K562 (cell line): Measurements from ENCODE around the gene RFC2. TPM values are rescaled to one million over a fixed set of nuclear protein-coding genes. Genes with fewer than 3 reads are reported as not detected.

ENCODE experiments used
- BCOR ChIP-seq: fragments of 450-650 bp; IDR thresholded peaks from 2 replicates; pipeline ENCODE4 v1.6.1; 2016
- CBX1 ChIP-seq: sonication (generic); IDR thresholded peaks from 2 replicates; pipeline ENCODE4 v1.6.1; 2016; ENCODE audit warnings: antibody characterized with exemption, low read depth, mild to moderate bottlenecking
- HDAC2 ChIP-seq: fragments of 450-650 bp; IDR thresholded peaks from 2 replicates; pipeline ENCODE4 v1.6.1; 2016; ENCODE audit warnings: mild to moderate bottlenecking
- KDM1A ChIP-seq, 2 experiments: fragments of 450-650 bp; IDR thresholded peaks; 2 replicates each; pipeline ENCODE4 v1.6.1; 2016; ENCODE audit warnings: mild to moderate bottlenecking in 2 of 2
- RBM25 ChIP-seq: fragments of 200-400 bp; formaldehyde crosslinking; IDR thresholded peaks from 2 replicates; pipeline ENCODE4 v1.6.1; 2018; ENCODE audit warnings: low read length, low read depth, moderate library complexity; ENCODE audit not compliant: severe bottlenecking
- SAP30 ChIP-seq: fragments of 200-600 bp; sonication (generic); IDR thresholded peaks from 2 replicates; pipeline ENCODE4 v1.6.1; 2012; ENCODE audit warnings: borderline replicate concordance, low read depth, mild to moderate bottlenecking, moderate library complexity, low read length, control low read depth, inconsistent platforms; ENCODE audit not compliant: insufficient read depth, poor library complexity, severe bottlenecking
- TEAD2 ChIP-seq: fragments of 450-650 bp; IDR thresholded peaks from 2 replicates; pipeline ENCODE4 v1.6.1; 2016; ENCODE audit warnings: missing genetic modification characterization, control low read depth, missing compliant biosample characterization
- polyA plus RNA-seq, 8 experiments: library from polyadenylated mRNA; depleted of rRNA in 4 of 8; stranded (reverse) in 5 of 8; unstranded in 3 of 8; fragments of >200 nt; fragmentation: Nextera tagmentation in 2 of 8; fragmentation: Illumina TruSeq in 1 of 8; extraction: Ambion mirVana in 2 of 8; extraction: Trizol in 1 of 8; gene quantifications; 2 replicates each; pipeline versions ENCODE4 v1.2.1 to v1.2.3, GENCODE V29; 2011 to 2014; ENCODE audit warnings: inconsistent platforms in 1 of 8, missing spikeins in 1 of 8
- total RNA-seq, 7 experiments: library from RNA; depleted of rRNA in 6 of 7; stranded (reverse); fragments of >200 nt in 6 of 7; fragmentation: Illumina TruSeq in 2 of 7; extraction: Trizol in 2 of 7; gene quantifications; 2 replicates each; pipeline versions ENCODE4 v1.2.1 to v1.2.3, GENCODE V29; 2011 to 2021; ENCODE audit warnings: low replicate concordance in 1 of 7
- TF ChIP-seq, protein P1 (sequence below): fragments of 450-650 bp; conservative IDR thresholded peaks from 2 replicates; pipeline ENCODE4 v1.6.1; 2016; ENCODE audit warnings: missing genetic modification characterization, low read depth, mild to moderate bottlenecking, missing compliant biosample characterization, moderate library complexity
- TF ChIP-seq, protein P2 (sequence below), 2 experiments: fragments of 450-650 bp in 1 of 2; IDR thresholded peaks; 2 replicates each; pipeline ENCODE4 v1.6.1; 2011 to 2017; ENCODE audit warnings: low read depth in 2 of 2, antibody characterized with exemption in 1 of 2, borderline replicate concordance in 1 of 2, low read length in 1 of 2, mild to moderate bottlenecking in 1 of 2, mixed read lengths in 1 of 2; ENCODE audit not compliant: control insufficient read depth in 1 of 2

The RFC2 gene
- total and polyA plus RNA-seq, 9 of the 15 experiments (the other 6 are each of a cell fraction or from before 2014, with no cell fraction given) = 32.5 to 161 (median 102) TPM

DNA sequence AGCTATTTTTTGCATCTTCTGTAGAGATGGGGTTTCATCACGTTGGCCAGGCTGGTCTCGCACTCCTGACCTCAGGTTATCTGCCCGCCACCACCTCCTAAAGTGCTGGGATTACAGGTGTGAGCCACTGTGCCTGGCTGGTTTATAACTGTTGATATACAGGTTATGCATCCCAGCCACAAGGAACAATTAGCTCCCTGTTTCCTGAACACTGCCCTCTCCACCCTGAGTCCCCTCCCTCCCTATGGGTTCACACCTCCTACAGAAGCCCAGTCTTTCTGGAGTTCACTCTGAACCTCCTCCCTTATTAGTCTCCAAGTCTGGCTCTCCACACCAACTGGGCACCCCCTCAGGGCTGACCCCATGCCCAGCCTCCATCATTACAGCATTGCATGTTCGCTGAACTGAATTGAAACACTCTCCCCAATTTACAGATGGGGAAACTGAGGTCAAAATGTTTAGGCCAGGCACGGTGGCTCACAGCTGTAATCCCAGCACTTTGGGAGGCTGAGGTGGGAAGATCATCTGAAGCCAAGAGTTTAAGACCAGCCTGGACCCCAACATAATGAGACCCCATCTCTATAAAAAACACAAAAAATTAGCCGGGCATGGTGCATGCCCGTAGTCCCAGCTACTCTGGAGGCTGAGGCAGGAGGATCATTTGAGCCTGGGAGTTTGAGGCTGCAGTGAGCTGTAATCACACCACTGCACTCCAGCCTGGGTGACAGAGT, 33.3 kb upstream of the RFC2 start (continued):
- TF ChIP-seq HDAC2 (0 out of 2 replicates have a peak, but pooled peaks have one; percentile 43), RBM25 (peak; percentile 82), BCOR (peak; percentile 85), TEAD2 (no peak), CBX1 (peak; percentile 54; the same call in 1 of the 2 replicates), SAP30 (no peak), KDM1A (IDR thresholded peaks at IDR 0.05) (peak; percentile 41 to 66)
- TF ChIP-seq, protein P1, sequence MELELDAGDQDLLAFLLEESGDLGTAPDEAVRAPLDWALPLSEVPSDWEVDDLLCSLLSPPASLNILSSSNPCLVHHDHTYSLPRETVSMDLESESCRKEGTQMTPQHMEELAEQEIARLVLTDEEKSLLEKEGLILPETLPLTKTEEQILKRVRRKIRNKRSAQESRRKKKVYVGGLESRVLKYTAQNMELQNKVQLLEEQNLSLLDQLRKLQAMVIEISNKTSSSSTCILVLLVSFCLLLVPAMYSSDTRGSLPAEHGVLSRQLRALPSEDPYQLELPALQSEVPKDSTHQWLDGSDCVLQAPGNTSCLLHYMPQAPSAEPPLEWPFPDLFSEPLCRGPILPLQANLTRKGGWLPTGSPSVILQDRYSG = no peak
- TF ChIP-seq, protein P2, sequence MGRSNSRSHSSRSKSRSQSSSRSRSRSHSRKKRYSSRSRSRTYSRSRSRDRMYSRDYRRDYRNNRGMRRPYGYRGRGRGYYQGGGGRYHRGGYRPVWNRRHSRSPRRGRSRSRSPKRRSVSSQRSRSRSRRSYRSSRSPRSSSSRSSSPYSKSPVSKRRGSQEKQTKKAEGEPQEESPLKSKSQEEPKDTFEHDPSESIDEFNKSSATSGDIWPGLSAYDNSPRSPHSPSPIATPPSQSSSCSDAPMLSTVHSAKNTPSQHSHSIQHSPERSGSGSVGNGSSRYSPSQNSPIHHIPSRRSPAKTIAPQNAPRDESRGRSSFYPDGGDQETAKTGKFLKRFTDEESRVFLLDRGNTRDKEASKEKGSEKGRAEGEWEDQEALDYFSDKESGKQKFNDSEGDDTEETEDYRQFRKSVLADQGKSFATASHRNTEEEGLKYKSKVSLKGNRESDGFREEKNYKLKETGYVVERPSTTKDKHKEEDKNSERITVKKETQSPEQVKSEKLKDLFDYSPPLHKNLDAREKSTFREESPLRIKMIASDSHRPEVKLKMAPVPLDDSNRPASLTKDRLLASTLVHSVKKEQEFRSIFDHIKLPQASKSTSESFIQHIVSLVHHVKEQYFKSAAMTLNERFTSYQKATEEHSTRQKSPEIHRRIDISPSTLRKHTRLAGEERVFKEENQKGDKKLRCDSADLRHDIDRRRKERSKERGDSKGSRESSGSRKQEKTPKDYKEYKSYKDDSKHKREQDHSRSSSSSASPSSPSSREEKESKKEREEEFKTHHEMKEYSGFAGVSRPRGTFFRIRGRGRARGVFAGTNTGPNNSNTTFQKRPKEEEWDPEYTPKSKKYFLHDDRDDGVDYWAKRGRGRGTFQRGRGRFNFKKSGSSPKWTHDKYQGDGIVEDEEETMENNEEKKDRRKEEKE (IDR thresholded peaks at IDR 0.05; ENCODE audit: borderline replicate concordance in 1 of 2, control insufficient read depth in 1 of 2, low read depth in 2 of 2, low read length in 1 of 2) = no peak
